Heart left ventricle (tissue), 13 donors: ENCODE measurements around the gene TOPAZ1.

Experiments used
- CTCF ChIP-seq, 12 donors: fragments of 200-600 bp; sonication (generic) in 4 of 12; IDR thresholded peaks; one replicate each; pipeline versions ENCODE4 v1.5.0 to v1.8.0; 2018 to 2022; ENCODE audit warnings: antibody characterized with exemption in 12 of 12, mild to moderate bottlenecking in 5 of 12
- POLR2A ChIP-seq, 2 donors: fragments of 450-650 bp; IDR thresholded peaks; one replicate each; pipeline ENCODE4 v1.6.1; 2017; ENCODE audit warnings: antibody characterized with exemption in 2 of 2, mild to moderate bottlenecking in 2 of 2, moderate library complexity in 2 of 2
- donor health status: ischemic (EF 13 %, LVEDD 7.1; RV severe dilation, severe dysfunction).
- donor health status: DM: no; HTN: yes; CAD: no.
- donor health status: DM: no; HTN: no; CAD: no.
- donor health status: ischemic (EF 25% LVEDD 6.9; RV normal size, moderate dysfunction).
- donor health status: ischemic (EF 25% LVEDD 5.7; RV mildly dilated, moderate dysfunction).
- donor health status: ischemic (EF 35%, LVEDD 5.7; RV mildly dilated, moderate dysfunction).
- donor health status: nonischemic (EF 11% LVEDD 7.7; RV severe dilation, severe dysfunction).
- donor health status: DM: yes; HTN: yes; CAD: no.
- donor health status: PGD.
- donor health status: ischemic (EF 29% LVEDD 5.4; RV normal size, mild dysfunction).
- donor health status: nonischemic (EF 23%, LVEDD 6.1; RV moderate dilation, normal function).

GRCh38 chr3:44355362-44356033 is 113.8 kb downstream of the TOPAZ1 start:
- TF ChIP-seq CTCF (IDR thresholded peaks at IDR 0.05) (no peak), POLR2A (IDR thresholded peaks at IDR 0.05) (no peak)
